GM19463 (cell line): ENCODE results near the gene BANK1.
"Not testable (repeated sequence)": the region's sequence is repeated elsewhere in the genome, so short reads cannot be mapped to it uniquely, and the experiment has no call there.

ENCODE experiments used
- ATAC-seq: cut with Tn5 transposase; IDR thresholded peaks from one replicate; pipeline ENCODE4 v1.9.1; 2021; ENCODE audit warnings: mild to moderate bottlenecking, moderate library complexity; ENCODE audit not compliant: unreplicated experiment

The BANK1 gene

GRCh38 chr4:101885574-101885973, 95.0 kb downstream of the BANK1 start:
- ATAC-seq = no peak

- ATAC-seq = no peak
Observed at GRCh38 chr4:101886826-101887225, 96.3 kb downstream of the BANK1 start.

GRCh38 chr4:101888472-101888871, 97.9 kb downstream of the BANK1 start:
- ATAC-seq = no peak

GRCh38 chr4:101905527-101905926, 115.0 kb downstream of the BANK1 start:
- ATAC-seq = not testable (repeated sequence)

GRCh38 chr4:101910786-101911373, 120.3 kb downstream of the BANK1 start:
- ATAC-seq = no peak

GRCh38 chr4:101911616-101912015, 121.1 kb downstream of the BANK1 start:
- no peak for ATAC-seq

GRCh38 chr4:101914761-101915160, 124.2 kb downstream of the BANK1 start:
- no peak for ATAC-seq

GRCh38 chr4:101919373-101919977, 128.9 kb downstream of the BANK1 start:
- no peak for ATAC-seq

GRCh38 chr4:101921370-101921769, 130.8 kb downstream of the BANK1 start:
- ATAC-seq = no peak

- no peak for ATAC-seq
Observed at GRCh38 chr4:101931619-101932018, 141.1 kb downstream of the BANK1 start.

GRCh38 chr4:101933855-101934254, 143.3 kb downstream of the BANK1 start:
- no peak for ATAC-seq

- no peak for ATAC-seq
Observed at GRCh38 chr4:101938836-101939235, 148.3 kb downstream of the BANK1 start.

- ATAC-seq = no peak
Observed at GRCh38 chr4:101941816-101942358, 151.4 kb downstream of the BANK1 start.

- no peak for ATAC-seq
Observed at GRCh38 chr4:101942891-101943290, 152.4 kb downstream of the BANK1 start.

- no peak for ATAC-seq
Observed at GRCh38 chr4:101944649-101945048, 154.1 kb downstream of the BANK1 start.

- ATAC-seq = no peak
Observed at GRCh38 chr4:101948055-101948454, 157.5 kb downstream of the BANK1 start.

- no peak for ATAC-seq
Observed at GRCh38 chr4:101948951-101949350, 158.4 kb downstream of the BANK1 start.

GRCh38 chr4:101950258-101950979, 159.9 kb downstream of the BANK1 start:
- ATAC-seq = no peak

- no peak for ATAC-seq
Observed at GRCh38 chr4:101952985-101953384, 162.5 kb downstream of the BANK1 start.

- no peak for ATAC-seq
Observed at GRCh38 chr4:101953949-101954348, 163.4 kb downstream of the BANK1 start.

- no peak for ATAC-seq
Observed at GRCh38 chr4:101954351-101954750, 163.8 kb downstream of the BANK1 start.
